Activated CD4-positive, alpha-beta T cell treated with anti-CD3 and anti-CD28 coated beads, Interleukin-2, amount 10 ng/mL, durations not matched to agents 24 days and 14 days (primary cell): ENCODE data around the gene RHBDD3. TPM values are rescaled to one million over a fixed set of nuclear protein-coding genes. Genes with fewer than 3 reads are reported as not detected.
"Not testable (repeated sequence)": the region's sequence is repeated elsewhere in the genome, so short reads cannot be mapped to it uniquely, and the experiment has no call there.

Experiments used
- DNase-seq: peaks from one replicate; pipeline ENCODE4 v3.0.0; 2022
- H3K27ac Mint-ChIP-seq: one replicate; pipeline ENCODE4 v1.8.0; 2022; ENCODE audit warnings: mild to moderate bottlenecking, mixed read lengths
- H3K27me3 Mint-ChIP-seq: one replicate; pipeline ENCODE4 v1.8.0; 2022; ENCODE audit warnings: mixed read lengths
- H3K36me3 Mint-ChIP-seq: one replicate; pipeline ENCODE4 v1.8.0; 2022; ENCODE audit warnings: low read depth, mild to moderate bottlenecking, mixed read lengths
- H3K4me1 Mint-ChIP-seq: one replicate; pipeline ENCODE4 v1.8.0; 2021; ENCODE audit warnings: mixed read lengths
- H3K4me3 Mint-ChIP-seq: one replicate; pipeline ENCODE4 v1.8.0; 2022; ENCODE audit warnings: mild to moderate bottlenecking, moderate library complexity, mixed read lengths
- H3K9me3 Mint-ChIP-seq: one replicate; pipeline ENCODE4 v1.8.0; 2021; ENCODE audit warnings: mixed read lengths
- intact Hi-C: fragments of 100-400 bp; cut with micrococcal nuclease; formaldehyde crosslinking; loops from one replicate; pipeline ENCODE4 v1.15.1; 2023
- total RNA-seq: library from RNA; stranded (reverse); gene quantifications from 2 replicates; pipeline ENCODE4 v1.2.3, GENCODE V29; 2022

The RHBDD3 gene
- total RNA-seq, 1 donor from 2014 or later = 49.5 TPM

DNA sequence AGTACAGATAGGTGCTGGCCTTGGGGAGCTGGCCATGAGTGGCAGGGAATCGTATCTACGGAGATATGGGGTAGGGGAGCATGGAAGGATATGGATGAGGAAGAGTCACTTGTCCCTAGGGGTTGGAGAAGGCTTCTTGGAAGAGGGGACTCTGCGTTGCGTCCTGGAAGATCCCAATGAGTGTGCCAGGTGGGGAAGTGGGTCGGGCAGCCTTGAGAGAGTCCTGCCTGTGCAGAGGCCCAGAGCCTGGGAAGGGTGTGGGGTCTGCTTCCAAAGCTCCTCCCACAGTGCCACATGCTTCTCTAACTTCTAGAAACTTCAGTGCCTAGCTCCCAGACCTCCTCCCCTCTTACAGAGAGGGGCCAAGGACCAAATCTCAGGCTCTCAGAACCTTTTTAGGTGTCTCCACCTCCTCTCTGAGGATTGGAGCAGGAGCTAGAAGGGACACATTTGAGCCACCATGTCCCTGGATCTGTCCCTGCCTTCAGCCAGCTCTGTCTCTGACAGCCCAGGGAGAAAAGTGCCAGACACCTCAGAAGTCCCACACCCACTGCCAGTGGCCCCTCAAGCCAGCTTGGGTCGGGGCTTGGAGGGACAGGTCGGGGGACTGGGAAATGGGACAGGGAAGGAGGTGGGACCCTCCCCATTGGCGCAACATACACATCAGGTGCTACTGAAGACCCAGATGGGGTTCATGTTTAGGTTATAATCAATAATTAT is 11.0 kb downstream of the RHBDD3 start:
- Mint-ChIP-seq H3K4me1 (peaks cover 4% of the 10 kb centered on the region), H3K27ac (no peak overlapping the region), H3K9me3 (no peaks in the 10 kb centered on the region), H3K4me3 (no peak overlapping the region), H3K36me3 (no peaks in the 10 kb centered on the region), H3K27me3 (peaks cover 3% of the 10 kb centered on the region)
- no peak for DNase-seq
- intact Hi-C loops = no loop called here

DNA sequence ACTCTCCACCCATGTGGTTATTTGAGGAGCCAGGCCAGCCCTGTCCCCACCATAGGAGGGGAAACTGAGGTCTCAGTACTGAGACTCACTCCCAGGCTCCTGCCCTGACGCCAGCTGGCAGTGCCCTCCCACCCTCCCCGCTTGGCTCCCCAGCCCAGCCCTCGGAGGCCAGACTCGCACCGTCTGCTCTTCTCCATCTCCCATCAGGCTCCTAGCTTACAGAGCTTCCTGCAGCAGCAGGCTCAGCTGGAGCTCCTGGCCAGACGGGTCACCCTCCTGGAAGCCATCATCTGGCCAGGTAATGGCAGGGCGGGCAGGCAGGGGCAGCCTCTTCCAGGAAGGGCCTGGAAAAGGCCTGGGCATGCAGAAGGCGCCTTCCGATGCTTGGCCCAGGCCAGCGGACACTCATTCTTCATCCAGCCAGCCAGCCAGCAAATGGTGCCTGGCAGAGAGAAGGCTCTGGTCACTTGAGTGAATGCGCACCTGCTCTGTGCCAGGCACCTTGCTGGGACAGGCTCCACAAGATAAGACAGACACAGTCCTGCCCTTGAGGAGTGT is 12.6 kb downstream of the RHBDD3 start:
- H3K4me3 Mint-ChIP-seq = no peak overlapping the region
- no peak overlapping the region for H3K27ac Mint-ChIP-seq
- no peaks in the 10 kb centered on the region for H3K9me3 Mint-ChIP-seq
- H3K36me3 Mint-ChIP-seq = no peaks in the 10 kb centered on the region
- no peak for DNase-seq
- peaks cover 4% of the 10 kb centered on the region for H3K4me1 Mint-ChIP-seq
- peaks cover 3% of the 10 kb centered on the region for H3K27me3 Mint-ChIP-seq
- intact Hi-C loops = no loop called here

DNA sequence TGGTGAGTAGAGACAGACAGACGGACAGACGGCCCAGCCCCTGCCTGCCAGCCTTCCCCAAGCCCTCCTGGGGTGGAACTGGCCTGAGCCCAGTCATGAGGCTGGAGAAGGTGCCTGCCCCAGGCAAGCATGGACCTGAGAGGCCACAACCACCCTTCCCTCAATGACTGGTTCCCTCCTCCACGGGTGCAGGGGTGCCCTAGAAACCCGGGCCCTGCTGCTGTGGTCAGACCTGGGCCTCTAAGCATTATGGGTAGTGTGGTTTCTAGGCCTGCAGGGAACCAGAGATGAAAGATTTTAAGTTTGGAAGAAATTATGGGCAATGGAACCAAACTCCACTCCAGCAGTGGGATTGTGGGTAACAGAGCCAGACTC is 13.5 kb downstream of the RHBDD3 start:
- DNase-seq = no peak
- Mint-ChIP-seq H3K27ac (no peak overlapping the region), H3K27me3 (peaks cover 3% of the 10 kb centered on the region), H3K9me3 (no peaks in the 10 kb centered on the region), H3K4me1 (peaks cover 4% of the 10 kb centered on the region), H3K36me3 (no peaks in the 10 kb centered on the region), H3K4me3 (no peak overlapping the region)
- intact Hi-C loops = no loop called here

DNA sequence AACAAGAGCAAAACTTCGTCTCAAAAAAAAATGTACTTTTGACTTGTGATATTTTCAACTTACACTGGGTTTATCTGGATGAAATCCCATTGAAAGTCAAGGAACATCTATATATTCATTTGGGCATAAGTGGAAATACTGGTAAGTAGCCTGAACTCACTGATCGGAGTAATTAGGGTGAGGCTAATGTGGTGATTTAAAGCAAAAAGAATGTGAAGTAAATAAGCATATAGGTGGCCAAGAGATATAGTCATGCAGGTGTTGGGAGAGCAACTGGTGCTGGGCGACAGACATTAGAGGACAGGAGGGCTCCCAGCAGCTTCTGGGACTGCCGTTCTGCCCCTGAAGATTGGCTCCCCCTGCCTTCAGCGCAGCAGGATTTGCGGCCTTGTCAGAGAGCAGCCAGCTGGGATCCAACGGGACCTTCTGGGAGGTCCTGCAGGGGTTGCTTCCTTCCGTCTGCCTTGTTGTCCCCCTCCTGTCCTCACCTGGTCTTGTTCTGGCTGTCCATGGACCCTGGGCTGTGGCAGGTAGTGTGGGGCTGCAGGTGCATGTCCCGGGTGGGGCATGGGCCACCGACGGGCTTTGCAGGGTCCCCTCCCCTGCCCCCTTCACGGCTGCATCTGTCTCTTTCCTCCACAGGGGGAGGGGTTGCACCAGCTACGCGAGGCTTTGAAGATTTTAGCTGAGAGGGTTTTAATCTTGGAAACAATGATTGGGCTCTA is 14.1 kb downstream of the RHBDD3 start:
- no peak overlapping the region for H3K27ac Mint-ChIP-seq
- no peak for DNase-seq
- H3K4me1 Mint-ChIP-seq = peaks cover 4% of the 10 kb centered on the region
- no peaks in the 10 kb centered on the region for H3K36me3 Mint-ChIP-seq
- no peaks in the 10 kb centered on the region for H3K9me3 Mint-ChIP-seq
- intact Hi-C loops = no loop called here
- H3K4me3 Mint-ChIP-seq = no peak overlapping the region
- H3K27me3 Mint-ChIP-seq = peaks cover 3% of the 10 kb centered on the region

DNA sequence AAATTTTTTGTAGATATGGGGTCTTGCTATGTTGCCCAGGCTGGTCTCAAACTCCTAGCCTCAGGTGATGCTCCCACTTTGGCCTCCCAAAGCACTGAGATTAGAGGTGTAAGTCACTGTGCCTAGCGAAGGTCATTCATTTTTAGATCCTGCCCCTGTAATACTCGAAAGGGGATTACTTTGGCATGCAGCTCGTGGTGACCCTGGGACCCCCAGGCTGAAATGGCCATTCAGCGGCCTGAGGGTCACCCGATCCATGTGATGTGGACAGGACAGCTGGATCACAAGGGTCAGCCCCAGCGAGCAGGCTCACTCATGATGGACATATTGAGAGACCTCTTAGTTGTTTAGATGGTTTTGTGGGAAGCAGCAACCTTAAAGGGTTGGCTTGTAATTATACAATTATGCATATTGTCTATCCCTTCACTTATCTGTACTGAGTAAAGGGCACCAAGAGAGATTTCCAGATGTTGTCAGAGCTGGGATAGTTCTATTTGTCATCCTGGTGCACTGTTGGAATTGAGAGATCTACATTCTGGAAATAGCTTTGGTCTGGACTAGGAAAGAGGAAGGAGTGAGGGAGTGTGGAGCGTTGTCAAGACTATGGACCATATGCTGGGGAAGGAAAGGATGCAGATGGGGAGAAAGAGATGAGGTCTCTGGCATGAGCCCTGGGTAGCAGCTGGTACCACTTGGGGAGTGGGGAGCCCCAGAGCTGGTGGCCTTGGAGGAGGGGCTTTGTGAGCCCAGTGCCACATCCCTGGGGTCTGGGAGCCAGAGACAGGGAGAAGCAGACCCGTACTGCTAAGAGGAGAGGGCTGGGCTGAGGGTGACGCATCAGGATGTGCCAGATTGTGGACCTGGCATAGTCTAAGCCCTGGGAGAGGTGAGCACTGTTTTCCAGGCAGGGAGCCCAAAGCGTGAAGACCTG is 15.5 kb downstream of the RHBDD3 start:
- Mint-ChIP-seq H3K27me3 (peaks cover 3% of the 10 kb centered on the region), H3K27ac (no peak overlapping the region), H3K4me1 (no peaks in the 10 kb centered on the region), H3K4me3 (no peak overlapping the region), H3K36me3 (no peaks in the 10 kb centered on the region), H3K9me3 (no peaks in the 10 kb centered on the region)
- no peak for DNase-seq
- intact Hi-C loops = no loop called here

DNA sequence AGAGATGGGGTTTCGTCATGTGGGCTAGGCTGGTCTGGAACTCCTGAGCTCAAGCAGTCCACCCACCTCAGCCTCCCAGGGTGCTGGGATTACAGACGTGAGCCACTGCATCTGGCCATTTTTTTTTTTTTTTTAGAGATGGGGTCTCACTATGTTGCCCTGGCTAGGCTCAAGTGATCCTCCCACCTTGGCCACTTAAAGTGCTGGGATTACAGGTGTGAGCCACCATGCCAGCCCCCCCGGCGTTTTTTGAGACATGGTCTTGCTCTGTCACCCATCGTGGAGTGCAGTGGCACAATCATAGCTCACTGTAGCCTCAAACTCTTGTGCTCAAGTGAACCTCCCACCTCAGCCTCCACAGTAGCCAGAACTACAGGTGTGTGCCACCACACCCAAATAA is 16.5 kb downstream of the RHBDD3 start:
- Mint-ChIP-seq H3K27me3 (peaks cover 5% of the 10 kb centered on the region), H3K4me1 (no peaks in the 10 kb centered on the region), H3K27ac (no peak overlapping the region), H3K36me3 (no peaks in the 10 kb centered on the region), H3K9me3 (no peaks in the 10 kb centered on the region), H3K4me3 (no peak overlapping the region)
- intact Hi-C loops = no loop called here
- DNase-seq = no peak

DNA sequence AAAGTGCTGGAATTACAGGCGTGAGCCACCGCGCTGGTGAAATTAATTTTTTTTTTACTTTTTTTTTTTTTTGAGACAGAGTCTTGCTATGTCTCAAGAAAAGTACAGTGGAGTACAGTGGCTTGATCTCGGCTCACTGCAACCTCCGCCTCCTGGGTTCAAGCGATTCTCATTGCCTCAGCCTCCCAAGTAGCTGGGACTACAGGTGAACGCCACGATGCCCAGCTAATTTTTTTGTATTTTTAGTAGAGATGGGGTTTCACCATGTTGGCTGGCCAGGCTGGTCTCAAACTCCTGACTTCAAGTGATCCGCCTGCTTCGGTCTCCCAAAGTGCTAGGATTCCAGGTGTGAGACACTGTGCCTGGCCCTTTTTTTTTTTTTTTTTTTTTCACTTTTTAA is 19.9 kb downstream of the RHBDD3 start:
- H3K9me3 Mint-ChIP-seq = not testable (repeated sequence)

DNA sequence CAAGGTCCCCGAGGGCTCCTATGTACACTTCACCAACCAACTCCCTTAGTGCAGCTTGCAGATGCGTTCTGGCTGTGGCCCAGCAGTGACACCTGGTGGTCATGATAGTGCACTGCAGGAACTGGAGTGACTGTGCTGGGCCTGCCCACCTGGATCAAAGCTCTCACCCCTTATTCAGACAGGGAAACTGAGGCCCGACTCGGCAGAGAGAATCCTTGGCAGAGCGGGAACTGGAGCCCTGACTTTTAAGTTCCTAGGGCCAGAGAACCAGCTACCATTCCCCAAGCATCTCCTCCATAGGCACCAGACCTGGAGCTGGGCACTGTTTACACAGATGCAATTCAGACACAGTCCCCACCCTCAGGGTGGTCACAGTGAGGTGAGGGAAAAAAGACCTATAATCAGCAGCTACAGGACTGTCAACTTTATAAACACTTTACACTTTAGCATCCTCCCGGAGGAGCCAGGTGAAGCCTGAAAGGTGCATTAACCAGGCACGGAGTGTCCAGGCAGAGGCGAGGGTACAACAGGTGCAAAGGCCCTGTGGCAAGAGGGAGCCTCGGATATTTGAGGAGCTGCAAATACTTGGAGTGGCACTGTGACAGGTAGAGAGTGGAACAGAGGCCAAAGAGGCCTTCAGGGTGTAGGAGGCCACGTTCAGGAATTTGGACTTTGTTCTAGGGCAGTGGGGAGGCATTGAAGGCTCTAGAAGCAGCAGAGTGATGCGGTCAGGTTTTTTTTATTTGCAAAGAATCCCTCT is 22.0 kb downstream of the RHBDD3 start:
- Mint-ChIP-seq H3K36me3 (no peaks in the 10 kb centered on the region), H3K4me3 (no peak overlapping the region), H3K4me1 (peaks cover 2% of the 10 kb centered on the region), H3K9me3 (no peaks in the 10 kb centered on the region), H3K27ac (no peak overlapping the region), H3K27me3 (peaks cover 23% of the 10 kb centered on the region)
- intact Hi-C loops = loop anchor here (1.0 to 2.0 kb wide), 3 partner anchors 43 to 391 kb away; no protein-coding TSS in a partner anchor
- DNase-seq = peak; percentile 91

More for the DNA sequence above, 19.9 kb downstream of the RHBDD3 start:
- H3K4me1 Mint-ChIP-seq, intact Hi-C loops, H3K4me3 Mint-ChIP-seq, DNase-seq, H3K36me3 Mint-ChIP-seq, H3K27ac Mint-ChIP-seq: not testable (repeated sequence)
- H3K27me3 Mint-ChIP-seq = peaks cover 15% of the 10 kb centered on the region

DNA sequence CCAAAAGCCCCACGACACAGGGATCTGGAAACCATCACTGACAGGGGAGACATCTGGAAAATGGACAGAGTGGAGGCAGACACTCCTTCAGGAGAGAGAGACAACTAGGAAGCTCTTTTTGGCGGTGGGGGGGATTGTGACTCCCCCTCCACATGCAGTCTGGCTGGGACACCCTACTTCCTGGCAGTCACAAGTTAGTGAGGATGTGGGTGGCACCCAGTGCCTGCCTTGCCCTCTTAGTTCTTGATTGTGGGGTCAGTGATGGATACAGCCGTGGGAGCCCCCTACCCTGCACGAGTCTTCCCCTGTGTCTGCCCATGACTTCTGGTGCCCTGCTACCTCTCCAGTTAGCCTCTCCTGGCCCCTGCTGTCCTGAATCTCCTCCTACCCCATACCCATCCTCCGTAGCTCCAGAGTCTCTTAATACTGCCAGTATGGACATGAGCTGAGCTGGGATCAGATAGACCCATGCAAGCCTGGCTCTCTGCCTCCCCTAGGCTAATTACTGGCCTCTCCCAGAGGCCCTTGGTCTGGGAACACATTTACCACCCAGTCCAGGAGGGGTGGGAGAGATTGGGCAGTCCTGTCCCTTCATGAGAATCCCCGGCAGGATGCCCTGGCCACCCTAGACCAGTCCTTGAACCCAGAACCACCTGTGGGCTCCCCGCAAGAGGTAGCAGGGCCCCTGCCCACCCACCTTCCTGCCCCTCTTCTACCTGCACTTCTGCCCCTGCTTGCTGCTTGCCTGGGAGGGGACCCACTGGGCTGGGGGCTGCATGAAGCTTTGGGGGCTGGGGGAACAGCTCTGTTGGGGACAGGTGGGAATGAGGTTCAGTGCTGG is 22.8 kb downstream of the RHBDD3 start:
- H3K36me3 Mint-ChIP-seq = no peaks in the 10 kb centered on the region
- intact Hi-C loops = loop anchor here (1.0 to 2.0 kb wide), 3 partner anchors 42 to 390 kb away; no protein-coding TSS in a partner anchor
- peaks cover 1% of the 10 kb centered on the region for H3K9me3 Mint-ChIP-seq
- H3K4me1 Mint-ChIP-seq = peaks cover 2% of the 10 kb centered on the region
- no peak overlapping the region for H3K27ac Mint-ChIP-seq
- DNase-seq = no peak
- no peak overlapping the region for H3K4me3 Mint-ChIP-seq
- H3K27me3 Mint-ChIP-seq = peaks cover 28% of the 10 kb centered on the region

DNA sequence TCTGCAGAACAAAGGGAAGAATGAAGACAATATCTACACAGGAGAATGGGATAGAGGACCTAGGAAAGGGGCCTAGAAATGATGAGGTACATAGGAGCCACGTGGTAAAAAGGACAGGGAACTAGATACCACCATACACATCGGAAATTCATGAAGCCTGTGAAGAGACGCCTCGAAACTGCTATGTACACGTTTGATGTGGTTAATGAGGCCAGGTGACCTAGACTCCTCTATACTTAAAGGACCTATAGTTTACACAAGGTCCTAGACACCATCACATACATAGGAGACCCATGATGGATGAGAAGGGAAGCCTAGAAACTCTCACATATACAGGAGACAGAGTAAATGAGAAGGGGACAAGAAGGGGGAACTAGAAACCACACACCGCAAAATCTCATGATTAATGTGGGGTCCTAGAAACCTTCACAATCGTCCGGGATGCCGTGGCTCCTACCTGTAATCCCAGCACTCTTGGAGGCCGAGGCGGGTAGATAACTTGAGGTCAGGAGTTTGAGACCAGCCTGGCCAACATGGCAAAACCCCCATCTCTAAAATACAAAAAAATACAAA is 23.8 kb downstream of the RHBDD3 start:
- H3K36me3 Mint-ChIP-seq = no peaks in the 10 kb centered on the region
- peaks cover 2% of the 10 kb centered on the region for H3K4me1 Mint-ChIP-seq
- intact Hi-C loops = loop anchor here (2.0 kb wide), 2 partner anchors 41 to 89 kb away; no protein-coding TSS in a partner anchor
- no peak overlapping the region for H3K27ac Mint-ChIP-seq
- no peak overlapping the region for H3K4me3 Mint-ChIP-seq
- H3K9me3 Mint-ChIP-seq = peaks cover 7% of the 10 kb centered on the region
- peaks cover 33% of the 10 kb centered on the region for H3K27me3 Mint-ChIP-seq
- no peak for DNase-seq

DNA sequence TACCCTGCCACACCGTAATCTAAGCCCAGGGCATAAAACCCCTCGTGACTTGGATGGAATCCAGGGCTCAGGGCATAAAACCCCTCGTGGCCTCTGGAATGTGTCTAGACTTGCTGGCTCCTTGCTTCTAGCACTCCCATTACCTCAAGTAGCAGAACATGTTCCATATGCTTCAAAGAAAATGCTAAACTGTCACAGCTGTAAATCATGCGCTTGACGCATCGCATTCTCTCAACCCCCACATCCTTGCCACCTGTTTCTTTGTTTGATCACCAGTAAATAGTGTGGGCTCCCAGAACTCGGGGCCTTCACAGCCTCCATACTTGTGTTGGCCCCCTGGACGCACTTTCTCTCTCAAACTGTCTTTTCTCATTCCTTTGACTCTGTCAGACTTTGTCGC is 27.3 kb downstream of the RHBDD3 start:
- peaks cover 35% of the 10 kb centered on the region for H3K27me3 Mint-ChIP-seq
- H3K27ac Mint-ChIP-seq, H3K4me3 Mint-ChIP-seq, H3K36me3 Mint-ChIP-seq, H3K9me3 Mint-ChIP-seq, intact Hi-C loops, H3K4me1 Mint-ChIP-seq, DNase-seq: not testable (repeated sequence)

DNA sequence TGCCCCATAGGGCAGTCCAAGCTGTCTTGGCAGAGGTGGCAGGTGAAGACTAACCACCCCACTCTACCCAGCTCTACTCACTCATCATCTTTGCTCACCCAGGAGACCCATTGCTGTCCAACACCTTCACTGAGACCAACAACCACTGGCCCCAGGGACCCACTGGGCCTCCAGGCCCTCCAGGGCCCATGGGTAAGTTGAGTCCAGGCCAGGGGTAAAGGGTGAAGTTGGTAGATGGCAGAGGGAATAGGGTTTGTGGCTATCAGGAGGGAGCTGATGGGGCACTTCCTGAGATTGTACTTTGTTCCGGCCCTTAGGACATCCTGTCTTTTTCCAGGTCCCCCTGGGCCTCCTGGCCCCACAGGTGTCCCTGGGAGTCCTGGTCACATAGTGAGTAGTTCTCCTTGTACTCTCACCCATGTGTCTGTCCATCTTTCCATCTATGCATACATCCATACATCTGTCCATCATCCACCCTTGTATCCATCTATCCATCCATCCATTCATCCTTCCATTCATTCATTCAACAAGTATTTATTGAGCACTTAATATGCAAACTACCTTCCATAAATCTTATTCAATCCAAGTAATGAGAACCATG is 34.4 kb downstream of the RHBDD3 start:
- DNase-seq = no peak
- H3K27me3 Mint-ChIP-seq = peaks cover 3% of the 10 kb centered on the region
- no peaks in the 10 kb centered on the region for H3K4me1 Mint-ChIP-seq
- H3K4me3 Mint-ChIP-seq = no peak overlapping the region
- H3K27ac Mint-ChIP-seq = no peak overlapping the region
- H3K9me3 Mint-ChIP-seq = no peaks in the 10 kb centered on the region
- no peaks in the 10 kb centered on the region for H3K36me3 Mint-ChIP-seq
- intact Hi-C loops = no loop called here
